ENCODE data around the gene ZACN.
A peak's percentile ranks its signal among the peaks of the same experiment; 100 is the strongest.
"Not testable (repeated sequence)": the region's sequence is repeated elsewhere in the genome, so short reads cannot be mapped to it uniquely, and the experiment has no call there.

ZACN gene

GRCh38 chr17:76078860-76079534, at the start of gene ZACN:
Gene ZACN, plus strand, starts transcription at chr17:76079182. Its CDS starts 83 bp downstream, at chr17:76079265.
- FAIRE-seq (no peak), DNase-seq (ENCODE audit: extremely low spot score, insufficient read length, low read depth) (no peak)

- DNase-seq (ENCODE audit: extremely low spot score, insufficient read length, low read depth) (no peak), FAIRE-seq (no peak)
These were observed 46.8 kb upstream of the ZACN start for GRCh38 chr17:76032073-76032779.

GRCh38 chr17:76032780-76033108, 46.2 kb upstream of the ZACN start:
- DNase-seq (ENCODE audit: extremely low spot score, insufficient read length, low read depth) (no peak), FAIRE-seq (no peak)

- no peak for FAIRE-seq
These were observed 45.8 kb upstream of the ZACN start for GRCh38 chr17:76033139-76033538.

GRCh38 chr17:76034428-76035350, 44.3 kb upstream of the ZACN start:
- DNase-seq (ENCODE audit: extremely low spot score, insufficient read length, low read depth) (no peak), FAIRE-seq (no peak)

More at GRCh38 chr17:76033139-76033538, 45.8 kb upstream of the ZACN start:
- no peak for DNase-seq (ENCODE audit: extremely low spot score, insufficient read length, low read depth)

GRCh38 chr17:76036497-76037261, 42.3 kb upstream of the ZACN start:
- DNase-seq (ENCODE audit: extremely low spot score, insufficient read length, low read depth) = no peak
- no peak for FAIRE-seq

- DNase-seq (ENCODE audit: extremely low spot score, insufficient read length, low read depth) (no peak), FAIRE-seq (no peak)
These were observed 40.9 kb upstream of the ZACN start for GRCh38 chr17:76038050-76038449.

GRCh38 chr17:76039121-76039520, 39.9 kb upstream of the ZACN start:
- no peak for DNase-seq (ENCODE audit: extremely low spot score, insufficient read length, low read depth)
- no peak for FAIRE-seq

GRCh38 chr17:76040376-76040775, 38.6 kb upstream of the ZACN start:
- no peak for DNase-seq (ENCODE audit: extremely low spot score, insufficient read length, low read depth)

GRCh38 chr17:76042868-76043267, 36.1 kb upstream of the ZACN start:
- FAIRE-seq; DNase-seq (ENCODE audit: extremely low spot score, insufficient read length, low read depth): not testable (repeated sequence)

More at GRCh38 chr17:76040376-76040775, 38.6 kb upstream of the ZACN start:
- FAIRE-seq = no peak

- not testable (repeated sequence) for FAIRE-seq; DNase-seq (ENCODE audit: extremely low spot score, insufficient read length, low read depth)
These were observed 34.4 kb upstream of the ZACN start for GRCh38 chr17:76044475-76045007.

GRCh38 chr17:76046064-76046463, 32.9 kb upstream of the ZACN start:
- DNase-seq (ENCODE audit: extremely low spot score, insufficient read length, low read depth) (no peak), FAIRE-seq (no peak)

- peak; percentile 65 for FAIRE-seq
These were observed 30.9 kb upstream of the ZACN start for GRCh38 chr17:76048025-76048605.

GRCh38 chr17:76048711-76049110, 30.3 kb upstream of the ZACN start:
- no peak for FAIRE-seq

More at GRCh38 chr17:76048025-76048605, 30.9 kb upstream of the ZACN start:
- no peak for DNase-seq (ENCODE audit: extremely low spot score, insufficient read length, low read depth)

GRCh38 chr17:76049239-76049638, 29.7 kb upstream of the ZACN start:
- FAIRE-seq (no peak), DNase-seq (ENCODE audit: extremely low spot score, insufficient read length, low read depth) (no peak)

More at GRCh38 chr17:76048711-76049110, 30.3 kb upstream of the ZACN start:
- DNase-seq (ENCODE audit: extremely low spot score, insufficient read length, low read depth) = no peak

- no peak for DNase-seq (ENCODE audit: extremely low spot score, insufficient read length, low read depth)
- FAIRE-seq = no peak
These were observed 29.0 kb upstream of the ZACN start for GRCh38 chr17:76049836-76050537.

- no peak for DNase-seq (ENCODE audit: extremely low spot score, insufficient read length, low read depth)
- FAIRE-seq = no peak
These were observed 28.2 kb upstream of the ZACN start for GRCh38 chr17:76050538-76051467.

Data from GM18507 (cell line).